Measurements from ENCODE around the gene TSC22D2. TPM values are rescaled to one million over a fixed set of nuclear protein-coding genes. Genes with fewer than 3 reads are reported as not detected.
A peak's percentile ranks its signal among the peaks of the same experiment; 100 is the strongest.

Gene TSC22D2
- 10 to 100 TPM; 21.8 to 35.5 (median 31.3) TPM for total RNA-seq
- long read RNA-seq, donor 1, full-length matches to known transcripts = 77 of 93 reads
- long read RNA-seq, donor 1, partial matches to known transcripts = 0 of 93 reads
- long read RNA-seq, donor 1, other reads (novel, unspliced or antisense) = 16 of 93 reads
- long read RNA-seq, donor 2, partial matches to known transcripts = 0 of 1 reads
- long read RNA-seq, donor 2, other reads (novel, unspliced or antisense) = 1 of 1 reads

DNA sequence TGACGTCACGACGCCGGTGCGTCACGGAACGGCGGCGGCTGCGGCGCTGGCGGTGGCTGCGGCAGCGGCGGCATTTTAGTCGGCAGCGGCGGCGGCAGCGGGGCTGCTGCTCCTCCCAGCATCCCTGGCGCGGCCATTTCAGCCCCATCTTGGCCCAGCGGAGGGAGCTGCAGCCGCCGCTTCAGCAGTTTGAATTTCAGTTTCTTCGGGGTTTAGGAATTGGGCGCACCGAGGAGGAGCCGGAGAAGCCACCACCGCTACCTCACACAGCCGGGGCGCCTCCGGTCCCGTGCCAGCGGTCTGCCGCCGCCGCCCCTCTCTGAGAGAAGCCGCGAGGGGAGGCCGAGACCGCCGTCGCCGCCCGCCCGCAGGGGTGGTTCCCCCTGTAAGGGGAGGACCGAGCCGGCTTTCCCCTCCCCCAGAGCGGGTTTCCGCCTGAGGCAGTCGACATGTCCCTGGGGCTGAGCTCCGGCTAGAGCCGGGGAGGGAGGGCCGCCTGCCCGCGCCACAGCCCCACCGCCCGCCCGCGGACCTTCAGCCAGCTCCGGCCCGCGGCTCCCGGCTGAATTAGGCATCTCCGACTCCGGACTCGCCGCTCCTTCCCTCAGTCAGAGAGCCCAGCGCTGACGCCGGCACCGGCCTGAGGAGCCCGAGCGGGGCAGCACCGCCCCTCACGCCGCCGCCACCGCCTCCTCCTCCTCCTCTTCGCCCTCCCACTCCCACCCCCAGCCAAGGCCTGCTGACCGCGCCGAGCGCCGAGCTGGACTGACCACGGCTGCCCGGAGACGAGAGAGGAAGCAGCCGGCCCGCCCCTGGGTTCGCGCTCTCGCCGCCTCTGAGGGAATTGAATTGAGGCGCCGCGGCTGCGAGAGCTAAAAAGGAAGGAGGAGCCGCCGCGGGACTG, at the start of gene TSC22D2:
Gene TSC22D2 (plus strand): TSS at position 78 of the 904 bp plus-strand sequence. CDS start 1,053 bp downstream, outside the sequence.
- H3K36me3 ChIP-seq (ENCODE audit: low read depth) = no peaks in the 10 kb centered on the region
- TF ChIP-seq, protein P1, sequence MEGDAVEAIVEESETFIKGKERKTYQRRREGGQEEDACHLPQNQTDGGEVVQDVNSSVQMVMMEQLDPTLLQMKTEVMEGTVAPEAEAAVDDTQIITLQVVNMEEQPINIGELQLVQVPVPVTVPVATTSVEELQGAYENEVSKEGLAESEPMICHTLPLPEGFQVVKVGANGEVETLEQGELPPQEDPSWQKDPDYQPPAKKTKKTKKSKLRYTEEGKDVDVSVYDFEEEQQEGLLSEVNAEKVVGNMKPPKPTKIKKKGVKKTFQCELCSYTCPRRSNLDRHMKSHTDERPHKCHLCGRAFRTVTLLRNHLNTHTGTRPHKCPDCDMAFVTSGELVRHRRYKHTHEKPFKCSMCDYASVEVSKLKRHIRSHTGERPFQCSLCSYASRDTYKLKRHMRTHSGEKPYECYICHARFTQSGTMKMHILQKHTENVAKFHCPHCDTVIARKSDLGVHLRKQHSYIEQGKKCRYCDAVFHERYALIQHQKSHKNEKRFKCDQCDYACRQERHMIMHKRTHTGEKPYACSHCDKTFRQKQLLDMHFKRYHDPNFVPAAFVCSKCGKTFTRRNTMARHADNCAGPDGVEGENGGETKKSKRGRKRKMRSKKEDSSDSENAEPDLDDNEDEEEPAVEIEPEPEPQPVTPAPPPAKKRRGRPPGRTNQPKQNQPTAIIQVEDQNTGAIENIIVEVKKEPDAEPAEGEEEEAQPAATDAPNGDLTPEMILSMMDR (IDR thresholded peaks at IDR 0.05) = no peak
- DNase-seq (peak; percentile 97 to 99 (median 99)), ATAC-seq (peak; percentile 77)
- intact Hi-C loops (cut with DNase I, micrococcal nuclease) = no loop called here
- H3K4me3 ChIP-seq = peak within 1 kb of the TSS; percentile 74
- no peaks in the 10 kb centered on the region for H3K9me3 ChIP-seq
- peaks cover 8% of the 10 kb centered on the region for H3K4me1 ChIP-seq (ENCODE audit: low read depth)

GRCh38 chr3:150359381-150359780, 48.7 kb upstream of the TSC22D2 start:
- DNase-seq (no peak), ATAC-seq (no peak)
- Histone ChIP-seq H3K36me3 (ENCODE audit: low read depth) (no peaks in the 10 kb centered on the region), H3K4me1 (ENCODE audit: low read depth) (peaks cover 5% of the 10 kb centered on the region), H3K4me3 (no peak overlapping the region), H3K9me3 (no peaks in the 10 kb centered on the region)
- TF ChIP-seq, protein P1 (IDR thresholded peaks at IDR 0.05) = no peak
- intact Hi-C loops (cut with DNase I, micrococcal nuclease) = no loop called here

DNA sequence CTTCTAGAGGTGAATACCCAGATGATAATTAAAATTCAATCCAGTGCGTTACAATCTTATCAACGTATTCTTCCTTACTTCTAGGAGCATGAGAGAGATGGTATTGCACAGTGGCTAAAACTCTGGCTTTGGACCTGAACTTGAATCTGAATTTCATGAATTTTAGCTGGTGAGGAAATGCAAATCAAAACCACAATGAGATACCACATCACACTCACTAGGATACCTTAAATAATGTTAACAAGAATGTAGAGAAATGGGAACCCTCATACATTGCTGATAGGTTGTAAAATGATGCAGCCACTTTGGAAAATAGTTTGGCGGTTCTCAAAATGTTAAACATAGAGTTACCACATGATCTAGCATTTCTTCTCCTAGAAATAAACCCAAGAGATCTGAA, 47.1 kb upstream of the TSC22D2 start:
- ATAC-seq (no peak), DNase-seq (no peak)
- intact Hi-C loops (cut with DNase I, micrococcal nuclease) = no loop called here
- H3K9me3 ChIP-seq = no peaks in the 10 kb centered on the region
- peaks cover 5% of the 10 kb centered on the region for H3K4me1 ChIP-seq (ENCODE audit: low read depth)
- no peaks in the 10 kb centered on the region for H3K36me3 ChIP-seq (ENCODE audit: low read depth)
- TF ChIP-seq, protein P1 (IDR thresholded peaks at IDR 0.05) = no peak
- no peak overlapping the region for H3K4me3 ChIP-seq

GRCh38 chr3:150362515-150363302, 45.4 kb upstream of the TSC22D2 start:
- Histone ChIP-seq H3K4me1 (ENCODE audit: low read depth) (peaks cover 5% of the 10 kb centered on the region), H3K9me3 (no peaks in the 10 kb centered on the region), H3K36me3 (ENCODE audit: low read depth) (no peaks in the 10 kb centered on the region), H3K4me3 (no peak overlapping the region)
- TF ChIP-seq, protein P1 (IDR thresholded peaks at IDR 0.05) = no peak
- intact Hi-C loops (cut with DNase I, micrococcal nuclease) = no loop called here
- ATAC-seq (peak; percentile 81), DNase-seq (no peak)

DNA sequence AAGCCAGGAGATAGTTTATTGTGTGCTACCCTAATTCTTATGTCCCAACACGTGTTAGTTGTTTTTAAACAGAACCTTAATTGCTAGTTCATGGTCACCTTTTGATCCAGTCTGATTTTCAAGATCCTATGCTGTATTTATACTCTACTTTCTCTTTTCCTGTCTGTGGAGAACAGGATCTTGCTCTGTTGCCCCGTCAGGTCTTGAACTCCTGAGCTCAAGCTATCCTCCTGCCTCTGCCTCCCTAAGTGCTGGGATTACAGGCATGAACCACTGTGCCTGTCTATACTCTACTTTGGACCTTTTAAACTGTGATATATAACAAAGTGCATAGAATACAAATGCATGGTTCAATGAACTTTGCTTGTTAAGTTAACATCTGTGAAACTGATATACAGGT, 44.7 kb upstream of the TSC22D2 start:
- Histone ChIP-seq H3K9me3 (no peaks in the 10 kb centered on the region), H3K36me3 (ENCODE audit: low read depth) (no peaks in the 10 kb centered on the region), H3K4me3 (no peak overlapping the region), H3K4me1 (ENCODE audit: low read depth) (peaks cover 5% of the 10 kb centered on the region)
- DNase-seq = no peak
- ATAC-seq = no peak
- TF ChIP-seq, protein P1 (IDR thresholded peaks at IDR 0.05) = no peak
- intact Hi-C loops (cut with DNase I, micrococcal nuclease) = no loop called here
